Mesodermal cell (in vitro differentiated cells): ENCODE measurements around the gene ANKRD13A.

Experiments
- H3K27ac ChIP-seq: 2 replicates; pipeline ENCODE4 v1.7.0; 2013; ENCODE audit warnings: mild to moderate bottlenecking, low read depth, low read length, moderate library complexity; ENCODE audit not compliant: severe bottlenecking
- H3K36me3 ChIP-seq: 2 replicates; pipeline ENCODE4 v1.7.1; 2013; ENCODE audit warnings: mild to moderate bottlenecking, low read length, moderate library complexity; ENCODE audit not compliant: control insufficient read depth, insufficient read depth
- H3K4me1 ChIP-seq: one replicate; pipeline ENCODE4 v1.7.1; 2013; ENCODE audit warnings: mild to moderate bottlenecking, low read length; ENCODE audit not compliant: insufficient read depth, control insufficient read depth, poor library complexity, severe bottlenecking
- H3K4me3 ChIP-seq: 2 replicates; pipeline ENCODE4 v1.7.0; 2013; ENCODE audit warnings: low read length, control low read depth, mild to moderate bottlenecking; ENCODE audit not compliant: insufficient read depth, poor library complexity, severe bottlenecking; ENCODE audit errors: extremely low read depth
- H3K9me3 ChIP-seq: 2 replicates; pipeline ENCODE4 v1.7.1; 2013; ENCODE audit warnings: mild to moderate bottlenecking, low read length, moderate library complexity; ENCODE audit not compliant: control insufficient read depth
- WGBS, 2 experiments: methylation state at CpG; one replicate each; pipeline ENCODE4 v1.1.5; 2013; ENCODE audit warnings: missing lambda C conversion rate in 2 of 2; ENCODE audit not compliant: insufficient coverage in 2 of 2; 5-methylcytosine and 5-hydroxymethylcytosine counted together

Gene ANKRD13A

DNA sequence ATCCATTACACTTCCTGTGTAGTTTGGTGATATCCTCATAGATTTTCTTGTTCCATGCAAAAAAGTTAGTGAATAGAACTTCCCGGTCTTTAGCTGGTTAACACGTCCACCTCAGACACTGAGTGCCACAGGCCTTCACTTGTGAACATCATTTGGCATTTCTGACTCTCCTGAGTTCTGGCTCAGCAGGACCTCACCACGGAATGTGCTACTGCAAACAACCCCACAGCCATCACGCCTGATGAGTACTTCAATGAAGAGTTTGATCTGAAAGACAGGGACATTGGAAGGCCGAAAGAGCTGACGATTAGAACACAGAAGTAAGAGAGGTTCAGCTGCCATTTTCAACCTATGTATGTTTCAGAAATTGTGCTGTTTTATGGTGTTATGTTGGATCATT, 29.1 kb downstream of the ANKRD13A start:
- peaks cover 10% of the 10 kb centered on the region for H3K4me1 ChIP-seq
- H3K4me3 ChIP-seq = no peak overlapping the region
- H3K36me3 ChIP-seq = peaks cover 59% of the 10 kb centered on the region
- no peak overlapping the region for H3K27ac ChIP-seq
- 76 to 78% methylated on average over 5 of the region's 6 CpGs for WGBS, 2 experiments
- no peaks in the 10 kb centered on the region for H3K9me3 ChIP-seq

DNA sequence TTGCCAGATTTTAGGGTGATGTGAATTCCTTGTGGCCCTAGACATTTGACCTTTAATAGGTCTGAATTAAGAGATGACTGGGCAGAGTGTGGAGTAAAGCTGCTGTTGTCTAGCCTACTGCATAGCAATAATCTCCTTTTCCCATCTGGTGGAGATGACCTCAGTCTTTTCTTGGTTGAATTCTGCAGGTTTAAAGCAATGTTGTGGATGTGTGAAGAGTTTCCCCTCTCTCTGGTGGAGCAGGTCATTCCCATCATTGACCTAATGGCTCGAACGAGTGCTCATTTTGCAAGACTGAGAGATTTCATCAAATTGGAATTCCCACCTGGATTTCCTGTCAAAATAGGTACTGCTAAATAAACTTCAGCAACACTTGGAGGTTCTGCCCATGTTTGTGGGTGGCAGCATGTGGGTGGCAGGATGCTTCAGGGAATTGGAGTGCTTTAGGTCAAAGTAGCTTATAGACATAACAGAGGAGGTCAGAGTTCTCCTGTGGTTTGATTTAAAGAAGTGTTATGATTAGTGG, 30.1 kb downstream of the ANKRD13A start:
- peaks cover 64% of the 10 kb centered on the region for H3K36me3 ChIP-seq

DNA sequence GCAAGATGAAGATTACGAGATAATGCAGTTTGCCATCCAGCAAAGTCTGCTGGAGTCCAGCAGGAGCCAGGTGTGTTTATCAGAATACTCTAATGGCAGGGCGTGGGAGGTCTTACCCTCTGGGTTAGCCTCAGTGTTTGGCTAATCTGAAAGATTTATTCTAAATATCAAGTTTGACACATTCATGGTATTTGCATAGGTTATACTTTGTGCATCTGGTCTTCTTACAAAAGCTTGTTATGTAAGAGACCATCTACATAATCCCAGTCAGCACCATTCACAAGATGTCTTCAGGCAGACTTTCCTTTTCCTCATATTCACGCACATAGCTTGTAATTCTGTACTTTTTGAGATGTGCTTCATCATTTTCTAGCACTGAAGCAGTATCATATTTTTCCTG, 34.7 kb downstream of the ANKRD13A start:
- WGBS, 2 experiments = 89 to 100% methylated on average over 1 of the region's 3 CpGs
- Histone ChIP-seq H3K9me3 (no peaks in the 10 kb centered on the region), H3K4me3 (no peak overlapping the region), H3K4me1 (peaks cover 18% of the 10 kb centered on the region), H3K36me3 (peaks cover 80% of the 10 kb centered on the region), H3K27ac (no peak overlapping the region)

More for the DNA sequence above, 30.1 kb downstream of the ANKRD13A start:
- Histone ChIP-seq H3K4me1 (peaks cover 5% of the 10 kb centered on the region), H3K9me3 (no peaks in the 10 kb centered on the region), H3K27ac (no peak overlapping the region), H3K4me3 (no peak overlapping the region)
- 100% methylated on average over 2 of the region's 2 CpGs; no CpG with 5 or more reads in 1 of the 2 experiments for WGBS, 2 experiments

DNA sequence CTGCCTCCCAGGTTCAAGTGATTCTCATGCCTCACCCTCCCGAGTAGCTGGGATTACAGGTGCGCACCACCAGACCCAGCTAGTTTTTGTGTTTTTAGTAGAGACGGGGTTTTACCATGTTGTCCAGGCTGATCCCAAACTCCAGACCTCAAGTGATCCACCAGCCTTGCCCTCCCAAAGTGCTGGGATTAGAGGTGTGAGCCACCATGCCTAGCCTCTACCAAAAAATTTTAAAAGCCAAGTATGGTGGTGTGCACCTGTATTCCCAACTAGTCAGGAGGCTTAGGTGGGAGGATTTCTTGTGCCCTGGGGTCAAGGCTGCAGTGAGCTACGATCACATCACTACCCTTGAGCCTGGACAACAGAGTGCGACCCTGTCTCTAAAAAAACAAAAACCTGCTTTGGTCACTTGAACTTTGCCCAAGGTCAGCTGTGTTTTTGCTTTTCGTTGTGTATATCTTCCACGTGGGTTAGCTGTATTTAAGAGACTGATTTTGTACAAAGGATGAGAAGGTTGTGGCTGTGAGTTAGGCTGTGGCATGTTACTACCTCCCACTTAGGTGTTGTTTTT, 36.4 kb downstream of the ANKRD13A start:
- Histone ChIP-seq H3K27ac (no peak overlapping the region), H3K4me1 (peaks cover 33% of the 10 kb centered on the region), H3K36me3 (peaks cover 70% of the 10 kb centered on the region), H3K9me3 (no peaks in the 10 kb centered on the region), H3K4me3 (no peak overlapping the region)
- WGBS, 2 experiments = 94 to 100% methylated on average over 3 to 5 of the region's 7 CpGs

DNA sequence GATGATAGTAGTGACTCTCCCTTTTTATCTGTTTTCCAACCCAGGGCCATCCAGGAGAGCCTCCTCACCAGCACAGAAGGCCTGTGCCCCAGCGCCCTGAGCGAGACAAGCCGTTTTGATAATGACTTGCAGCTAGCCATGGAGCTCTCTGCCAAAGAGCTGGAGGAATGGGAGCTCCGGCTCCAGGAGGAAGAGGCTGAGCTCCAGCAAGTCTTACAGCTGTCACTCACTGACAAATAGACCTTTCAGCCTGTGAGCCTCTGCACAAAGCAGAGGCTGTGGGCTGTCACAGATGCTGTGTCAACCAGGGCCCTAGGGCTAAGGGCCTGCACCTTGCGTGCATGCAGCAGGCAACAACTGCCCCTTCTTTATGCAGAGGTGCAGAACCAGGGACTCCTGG, 38.1 kb downstream of the ANKRD13A start:
- no peak overlapping the region for H3K27ac ChIP-seq
- no peak overlapping the region for H3K4me3 ChIP-seq
- no peaks in the 10 kb centered on the region for H3K9me3 ChIP-seq
- 89 to 98% methylated on average over 2 to 5 of the region's 5 CpGs for WGBS, 2 experiments
- H3K4me1 ChIP-seq = peaks cover 33% of the 10 kb centered on the region
- H3K36me3 ChIP-seq = peaks cover 70% of the 10 kb centered on the region

DNA sequence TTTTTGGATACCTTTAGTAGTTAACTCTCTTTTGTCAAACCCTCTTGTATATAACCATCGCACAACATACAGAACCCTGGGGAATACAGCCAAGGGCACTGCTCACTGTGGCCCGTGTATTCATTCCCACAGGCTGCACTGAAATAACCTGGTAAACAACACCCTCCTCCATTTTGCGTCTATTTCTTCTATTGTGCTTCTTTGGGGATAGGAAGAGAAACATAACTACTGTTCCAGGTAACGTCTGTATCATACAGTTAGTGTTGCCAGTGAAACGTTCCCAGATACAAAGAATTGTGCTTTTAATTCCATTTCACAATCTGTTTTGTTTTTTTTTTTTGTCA, 39.5 kb downstream of the ANKRD13A start:
- Histone ChIP-seq H3K4me1 (peaks cover 33% of the 10 kb centered on the region), H3K27ac (peak overlapping the region; percentile 92), H3K36me3 (peaks cover 62% of the 10 kb centered on the region), H3K4me3 (no peak overlapping the region), H3K9me3 (no peaks in the 10 kb centered on the region)
- WGBS, 2 experiments = 90 to 100% methylated on average over 3 to 4 of the region's 5 CpGs

DNA sequence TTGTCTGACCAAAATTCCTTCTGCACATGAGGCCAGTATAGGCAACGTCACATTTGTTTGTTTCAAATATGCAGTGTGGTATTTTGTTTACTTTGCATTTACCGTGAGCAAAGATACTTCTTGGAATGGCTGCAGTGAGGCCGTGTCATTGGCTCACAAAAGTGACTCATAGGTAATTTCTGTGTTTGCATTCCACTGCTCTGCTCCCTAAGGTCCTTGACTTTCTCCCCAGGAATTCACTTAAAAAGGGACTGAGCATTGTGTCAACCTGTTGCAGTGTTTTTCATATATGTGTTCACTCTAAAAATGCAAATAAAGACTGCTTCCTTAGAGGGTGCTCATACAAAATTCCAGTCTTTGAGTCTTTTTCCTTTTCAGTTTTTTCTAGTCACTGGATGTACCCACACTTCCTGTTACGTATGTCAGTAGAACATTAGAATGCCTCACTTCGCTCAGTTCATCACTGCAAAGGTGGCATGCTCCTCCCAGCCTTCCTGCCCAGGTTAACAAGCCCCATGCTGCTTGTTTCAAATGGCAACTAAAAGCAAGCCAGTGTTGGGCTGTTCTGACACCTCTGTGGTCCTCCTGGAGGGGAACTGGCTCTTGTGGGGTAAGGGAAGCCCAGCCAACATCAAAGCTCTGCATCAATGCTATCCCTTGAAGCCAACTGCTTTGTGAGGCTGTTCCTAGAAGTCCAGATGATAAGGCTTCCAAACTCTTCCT, 40.0 kb downstream of the ANKRD13A start:
- Histone ChIP-seq H3K27ac (peak overlapping the region; percentile 92), H3K4me1 (peaks cover 33% of the 10 kb centered on the region), H3K9me3 (no peaks in the 10 kb centered on the region), H3K36me3 (peaks cover 61% of the 10 kb centered on the region), H3K4me3 (no peak overlapping the region)
- 73 to 80% methylated on average over 4 to 5 of the region's 5 CpGs for WGBS, 2 experiments

DNA sequence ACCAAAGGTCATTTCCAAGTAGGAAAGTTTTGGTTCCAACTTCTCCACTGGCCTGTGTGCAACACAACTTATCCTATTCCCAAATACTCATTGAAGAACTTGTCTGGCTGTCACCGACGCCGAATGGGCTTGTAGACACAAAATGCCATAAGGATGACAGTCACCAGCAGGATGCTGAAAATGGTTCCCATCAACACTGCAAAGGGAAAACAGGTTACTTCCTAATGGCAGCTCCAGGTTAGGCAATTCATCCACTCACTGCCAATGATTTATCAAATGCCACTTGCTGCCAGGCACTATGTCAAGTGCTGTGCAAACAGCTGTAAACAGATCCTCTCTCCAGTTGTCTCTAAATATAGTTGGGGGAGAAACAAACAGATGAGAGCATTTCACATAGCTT, 43.0 kb downstream of the ANKRD13A start:
- 100% methylated on average over 3 of the region's 3 CpGs for WGBS, 2 experiments
- peaks cover 34% of the 10 kb centered on the region for H3K4me1 ChIP-seq
- H3K4me3 ChIP-seq = no peak overlapping the region
- H3K27ac ChIP-seq = no peak overlapping the region
- peaks cover 42% of the 10 kb centered on the region for H3K36me3 ChIP-seq
- no peaks in the 10 kb centered on the region for H3K9me3 ChIP-seq

DNA sequence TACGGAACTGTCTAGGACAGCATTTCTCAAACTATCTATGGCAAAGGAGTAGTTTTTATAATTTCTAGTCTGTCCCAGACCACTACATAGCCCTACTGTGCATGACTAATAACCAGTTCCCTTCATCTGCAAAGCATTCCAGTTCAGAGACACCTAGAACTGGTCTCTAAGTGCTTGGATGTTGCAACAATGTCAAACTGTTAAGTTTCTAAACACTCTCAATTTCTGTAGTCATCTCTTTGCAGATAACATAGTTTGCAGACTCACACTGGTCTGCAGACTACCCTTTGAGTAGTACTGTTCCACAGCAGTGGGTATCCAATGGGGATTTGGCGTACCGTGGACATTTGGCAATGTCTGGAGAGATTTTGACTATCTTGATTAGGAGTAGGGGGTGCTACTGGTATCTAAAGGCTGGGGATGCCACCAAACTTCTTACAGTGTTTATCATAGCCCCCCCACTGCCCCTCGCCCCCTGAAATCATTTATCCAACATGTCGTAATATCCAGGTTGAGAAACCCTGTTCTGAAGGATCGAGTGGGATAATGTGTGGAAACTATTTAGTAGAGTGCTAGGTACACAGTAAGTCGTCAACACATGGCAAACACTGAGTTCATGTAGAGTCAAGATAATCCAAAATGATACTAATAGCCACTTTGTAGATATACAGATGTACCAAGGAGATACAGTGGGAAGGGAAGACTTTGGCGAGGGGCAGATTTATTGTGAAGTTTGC, 47.4 kb downstream of the ANKRD13A start:
- 94 to 100% methylated on average over 1 to 4 of the region's 8 CpGs for WGBS, 2 experiments
- peaks cover 20% of the 10 kb centered on the region for H3K36me3 ChIP-seq
- H3K27ac ChIP-seq = no peak overlapping the region
- no peaks in the 10 kb centered on the region for H3K9me3 ChIP-seq
- H3K4me1 ChIP-seq = peaks cover 14% of the 10 kb centered on the region
- no peak overlapping the region for H3K4me3 ChIP-seq

DNA sequence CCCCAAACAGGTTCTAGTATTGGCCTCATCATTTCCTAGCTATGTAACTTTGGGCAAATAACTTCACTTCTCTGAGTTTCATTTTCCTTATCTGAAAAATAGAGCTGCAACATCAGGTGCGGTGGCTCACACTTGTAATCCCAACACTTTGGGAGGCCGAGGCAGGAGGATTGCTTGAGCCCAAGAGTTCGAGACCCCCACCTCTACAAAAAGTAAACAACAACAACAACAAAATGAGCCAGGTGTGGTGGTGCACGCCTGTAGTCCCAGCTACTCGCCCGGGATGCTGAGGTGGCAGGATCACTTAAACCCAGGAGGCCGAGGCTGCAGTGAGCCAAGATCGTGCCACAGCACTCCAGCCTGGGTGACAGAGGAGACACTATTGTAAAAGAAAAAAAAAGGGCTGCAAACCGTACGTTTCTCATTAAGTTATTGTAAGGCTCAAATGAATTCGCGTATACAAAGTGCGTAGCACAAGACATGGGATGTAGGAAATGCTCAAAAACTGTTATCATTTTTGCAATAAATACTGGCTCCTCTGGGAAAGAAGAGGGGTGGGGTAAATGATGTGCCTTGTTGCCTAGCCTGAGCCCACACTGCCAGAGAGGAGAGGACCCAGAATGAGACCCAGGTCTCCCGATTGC, 48.2 kb downstream of the ANKRD13A start:
- no peak overlapping the region for H3K27ac ChIP-seq
- WGBS, 2 experiments = 91 to 92% methylated on average over 12 to 13 of the region's 14 CpGs
- H3K4me1 ChIP-seq = peaks cover 14% of the 10 kb centered on the region
- H3K36me3 ChIP-seq = peaks cover 12% of the 10 kb centered on the region
- no peaks in the 10 kb centered on the region for H3K9me3 ChIP-seq
- H3K4me3 ChIP-seq = peak overlapping the region; percentile 74
